Dedifferentiated amniotic fluid mesenchymal stem cell (primary cell): ENCODE data around the gene TMEM132A.
"Not testable (repeated sequence)": the region's sequence is repeated elsewhere in the genome, so short reads cannot be mapped to it uniquely, and the experiment has no call there.

Experiments used
- DNase-seq: peaks from one replicate; pipeline ENCODE4 v3.0.0-alpha.2; 2016; ENCODE audit errors: extremely low spot score

Gene TMEM132A

DNA sequence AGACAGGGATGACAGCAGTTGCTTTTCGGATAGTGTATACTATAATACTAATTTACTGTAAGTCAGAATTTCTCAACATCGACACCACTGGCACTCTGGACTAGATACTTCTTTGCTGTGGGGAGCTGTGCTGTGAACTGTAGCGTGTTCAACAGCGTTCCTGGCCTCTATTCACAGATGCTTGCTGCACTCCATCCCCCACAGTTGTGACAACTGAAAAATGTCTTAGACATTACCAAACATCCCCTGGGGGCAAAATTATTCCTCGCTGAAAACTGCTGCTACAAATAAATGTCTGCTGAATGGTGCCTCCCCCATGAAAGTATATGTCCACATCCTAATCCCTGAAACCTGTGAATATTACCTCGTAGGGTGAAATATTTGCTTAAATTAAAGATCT is 35.2 kb downstream of the TMEM132A start:
- DNase-seq: no peak

- DNase-seq: no peak
Observed at GRCh38 chr11:60960405-60960804, 36.1 kb downstream of the TMEM132A start.

GRCh38 chr11:60964801-60965200 is 40.5 kb downstream of the TMEM132A start:
- DNase-seq: no peak

- no peak for DNase-seq
Observed at GRCh38 chr11:60966890-60967289, 42.6 kb downstream of the TMEM132A start.

- DNase-seq: no peak
Observed at GRCh38 chr11:60968223-60968622, 44.0 kb downstream of the TMEM132A start.

DNA sequence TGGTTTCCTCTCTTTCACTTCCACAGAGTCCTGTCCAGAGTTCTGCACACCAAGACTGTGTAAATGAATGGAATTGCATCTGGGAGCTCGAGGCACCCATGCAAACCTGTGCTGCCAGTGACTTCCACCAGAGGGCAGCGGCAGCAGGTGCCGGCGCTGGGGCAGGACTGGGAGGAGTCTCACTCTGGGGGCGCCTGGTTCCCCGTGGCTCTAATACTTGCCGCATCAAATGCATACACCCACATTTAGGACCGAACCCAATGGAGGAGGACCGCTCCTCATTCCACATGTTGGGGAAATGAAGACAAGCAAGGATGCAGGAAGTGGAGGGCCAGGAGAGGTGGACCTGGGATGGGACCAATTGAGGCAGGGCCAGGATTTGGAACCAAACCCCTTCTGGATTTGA is 46.1 kb downstream of the TMEM132A start:
- no peak for DNase-seq

DNA sequence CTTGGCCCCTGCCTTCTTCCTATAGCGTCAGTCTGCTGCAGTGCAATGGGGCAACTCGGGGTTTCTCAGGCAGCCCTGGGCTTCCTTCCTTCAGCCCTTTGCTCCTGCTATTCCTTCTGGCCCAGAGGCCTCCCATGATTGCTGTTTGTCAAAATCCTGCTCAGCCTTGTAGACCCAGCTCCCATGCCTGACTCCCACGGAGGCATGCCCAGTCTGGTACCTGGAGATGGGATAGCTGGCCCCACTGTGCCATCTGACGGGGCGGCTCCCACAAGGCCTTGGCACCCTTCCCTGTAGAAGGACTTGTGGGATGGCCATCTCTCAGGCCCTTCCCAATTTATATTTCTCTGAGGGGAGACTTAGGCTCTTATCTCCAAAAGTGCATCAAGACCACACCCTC is 46.6 kb downstream of the TMEM132A start:
- no peak for DNase-seq

DNA sequence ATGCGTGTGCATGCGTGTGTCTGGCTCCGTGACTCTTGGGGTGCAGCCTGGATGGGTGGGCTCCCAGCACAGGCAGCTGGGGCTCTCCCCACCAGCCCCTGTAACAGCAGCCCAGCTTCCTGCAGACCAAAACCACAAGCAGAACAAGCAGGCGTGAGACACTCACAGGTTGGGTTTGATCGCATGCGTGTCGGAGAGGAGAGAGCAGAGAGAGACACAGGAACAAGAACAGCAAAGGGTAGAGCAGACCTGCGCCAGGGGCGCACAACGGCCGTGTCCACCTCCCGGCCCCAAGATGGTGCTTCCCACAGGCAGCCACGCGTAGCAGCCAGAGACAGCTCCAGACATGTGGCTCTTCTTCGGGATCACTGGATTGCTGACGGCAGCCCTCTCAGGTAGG is 47.3 kb downstream of the TMEM132A start, which contains the start of gene CD6:
CD6 (plus strand) TSS at position 161 of the 400 bp plus-strand sequence; CDS start at position 347, 186 bp downstream.
- DNase-seq: no peak

GRCh38 chr11:60972182-60973030 is 48.1 kb downstream of the TMEM132A start:
- no peak for DNase-seq

- DNase-seq: no peak
Observed at GRCh38 chr11:60973699-60974098, 49.4 kb downstream of the TMEM132A start.

DNA sequence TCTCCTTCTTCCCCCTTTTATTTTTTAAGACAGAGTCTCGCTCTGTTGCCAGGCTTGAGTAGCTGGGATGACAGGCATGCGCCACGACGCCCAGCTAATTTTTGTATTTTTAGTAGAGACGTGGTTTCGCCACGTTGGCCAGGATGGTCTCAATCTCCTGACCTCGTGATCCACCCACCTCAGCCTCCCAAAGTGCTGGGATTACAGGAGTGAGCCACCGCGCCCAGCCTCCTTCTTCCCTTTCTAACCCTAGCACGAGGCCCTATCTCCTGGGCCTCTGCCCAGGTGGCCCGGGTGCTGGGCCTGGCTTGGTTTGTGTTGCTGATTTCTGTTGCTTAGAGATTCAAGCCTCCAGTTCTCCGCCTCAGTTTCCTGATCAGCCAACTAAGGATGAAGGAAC is 50.1 kb downstream of the TMEM132A start:
- not testable (repeated sequence) for DNase-seq

DNA sequence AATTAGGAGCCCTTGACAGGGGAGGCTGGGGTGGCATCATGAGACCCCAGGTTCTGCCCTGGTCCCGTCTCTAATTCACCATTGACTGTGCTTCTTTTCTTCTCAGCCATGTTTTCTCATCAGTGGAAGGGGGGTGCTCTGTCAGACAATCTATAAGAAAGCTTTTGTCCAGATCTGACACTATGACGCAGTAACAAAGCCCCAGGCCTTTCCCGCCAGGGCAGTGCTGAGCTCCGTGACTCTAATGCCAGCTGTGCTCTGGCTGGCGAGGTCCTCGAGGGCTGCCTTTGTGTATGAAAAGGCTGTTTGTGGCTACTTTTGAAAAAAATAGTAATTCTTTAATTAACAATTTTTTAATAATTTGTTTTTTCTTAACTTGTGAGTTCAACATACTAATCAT is 50.5 kb downstream of the TMEM132A start:
- no peak for DNase-seq

GRCh38 chr11:60977224-60977623 is 53.0 kb downstream of the TMEM132A start:
- DNase-seq: no peak

- DNase-seq: no peak
Observed at GRCh38 chr11:60977836-60978235, 53.6 kb downstream of the TMEM132A start.

DNA sequence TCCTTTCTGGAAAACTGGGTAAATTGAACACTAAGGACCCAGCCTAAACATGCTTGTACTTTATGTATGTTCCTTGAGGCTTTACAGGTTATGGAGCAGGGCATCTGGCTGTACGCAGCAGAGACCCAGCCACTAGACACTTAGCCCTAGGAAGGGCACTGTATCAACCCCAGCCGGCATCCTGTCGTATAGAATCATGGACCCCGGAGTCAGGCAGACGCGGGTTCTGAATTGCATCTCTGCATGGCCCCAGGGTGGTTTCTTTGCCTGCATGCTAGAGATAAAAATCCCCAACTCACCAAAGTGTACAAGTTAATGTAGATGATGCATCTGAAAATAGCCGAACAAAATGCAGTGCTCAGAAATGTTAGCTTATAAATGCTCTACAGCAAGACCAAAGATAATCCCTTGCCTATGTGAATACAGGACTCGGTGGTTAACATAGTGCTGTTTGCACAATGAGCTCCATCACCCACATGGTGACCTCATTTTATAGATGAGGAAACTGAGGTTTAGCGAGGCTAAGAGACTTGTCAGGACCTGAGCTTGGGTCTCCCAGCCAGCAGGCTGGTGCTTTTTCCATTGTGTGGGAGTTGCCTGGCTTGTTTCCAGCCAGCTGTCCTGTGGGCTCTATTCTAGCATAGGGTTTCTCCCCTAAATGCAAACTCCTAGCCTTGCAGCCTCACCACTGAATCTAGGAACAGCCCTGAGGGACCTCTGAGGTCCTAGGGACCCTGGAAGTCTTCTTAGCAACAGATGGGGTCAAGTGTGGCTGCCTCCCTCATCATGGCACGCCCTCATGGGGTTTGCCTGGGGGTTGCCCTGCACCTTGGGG is 54.5 kb downstream of the TMEM132A start:
- DNase-seq: no peak

DNA sequence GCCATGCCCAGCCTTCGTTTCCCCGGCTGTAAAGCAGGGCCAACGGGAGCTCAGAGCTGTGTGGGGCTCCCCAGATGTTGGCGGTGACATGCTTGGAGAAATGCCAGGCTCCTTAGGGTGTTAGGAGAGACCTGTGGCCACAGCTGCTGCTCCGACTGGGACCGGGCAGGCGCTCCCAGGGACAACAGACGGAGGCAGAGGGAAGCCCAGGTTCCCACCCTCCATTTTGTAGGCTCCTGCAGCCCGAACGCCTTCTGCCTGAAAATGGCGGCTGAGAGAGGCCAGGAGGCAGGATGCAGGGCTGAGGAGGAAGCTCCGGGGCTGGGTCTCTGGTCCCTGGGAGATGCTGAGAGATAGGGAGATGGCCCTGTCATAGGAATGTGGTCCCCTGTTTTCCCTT is 57.3 kb downstream of the TMEM132A start:
- no peak for DNase-seq

GRCh38 chr11:60982184-60982583 is 57.9 kb downstream of the TMEM132A start:
- no peak for DNase-seq

GRCh38 chr11:60984149-60984548 is 59.9 kb downstream of the TMEM132A start:
- DNase-seq: no peak

DNA sequence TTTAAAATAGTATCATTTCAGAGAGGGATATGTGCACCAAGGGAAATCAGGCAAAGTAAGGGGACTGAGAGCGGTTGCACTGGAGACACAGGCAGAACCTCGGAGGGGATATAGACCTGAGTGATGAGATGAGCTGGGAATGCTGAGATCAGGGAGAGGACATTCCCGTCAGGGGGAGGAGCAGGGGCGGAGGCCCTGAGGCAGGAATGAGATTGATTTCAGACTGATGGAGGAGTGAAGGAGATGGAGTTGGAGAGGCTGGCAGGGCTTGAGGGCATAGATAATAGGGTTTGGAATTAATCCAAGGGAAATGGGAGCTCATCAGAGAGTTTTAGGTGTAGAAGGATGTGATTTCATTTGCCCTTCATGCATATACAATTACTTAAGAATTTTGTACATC is 60.4 kb downstream of the TMEM132A start:
- DNase-seq: no peak

DNA sequence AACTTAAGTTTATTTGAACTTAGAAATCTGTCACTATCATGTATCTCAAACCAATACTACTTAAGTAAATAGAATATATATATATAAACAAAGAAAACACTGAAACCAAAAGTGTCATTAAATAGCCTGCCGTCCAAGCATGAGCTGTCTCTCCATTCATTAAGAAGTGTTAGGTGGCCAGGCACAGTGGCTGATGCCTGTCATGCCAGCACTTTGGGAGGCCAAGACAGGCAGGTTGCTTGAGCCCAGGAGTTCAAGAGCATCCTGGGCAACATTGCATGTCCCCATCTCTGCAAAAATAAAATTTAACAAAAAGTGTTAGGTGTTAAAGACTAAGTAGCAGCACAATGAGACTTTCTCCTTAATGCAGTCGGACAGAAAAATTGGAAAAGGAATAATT is 61.2 kb downstream of the TMEM132A start:
- no peak for DNase-seq

DNA sequence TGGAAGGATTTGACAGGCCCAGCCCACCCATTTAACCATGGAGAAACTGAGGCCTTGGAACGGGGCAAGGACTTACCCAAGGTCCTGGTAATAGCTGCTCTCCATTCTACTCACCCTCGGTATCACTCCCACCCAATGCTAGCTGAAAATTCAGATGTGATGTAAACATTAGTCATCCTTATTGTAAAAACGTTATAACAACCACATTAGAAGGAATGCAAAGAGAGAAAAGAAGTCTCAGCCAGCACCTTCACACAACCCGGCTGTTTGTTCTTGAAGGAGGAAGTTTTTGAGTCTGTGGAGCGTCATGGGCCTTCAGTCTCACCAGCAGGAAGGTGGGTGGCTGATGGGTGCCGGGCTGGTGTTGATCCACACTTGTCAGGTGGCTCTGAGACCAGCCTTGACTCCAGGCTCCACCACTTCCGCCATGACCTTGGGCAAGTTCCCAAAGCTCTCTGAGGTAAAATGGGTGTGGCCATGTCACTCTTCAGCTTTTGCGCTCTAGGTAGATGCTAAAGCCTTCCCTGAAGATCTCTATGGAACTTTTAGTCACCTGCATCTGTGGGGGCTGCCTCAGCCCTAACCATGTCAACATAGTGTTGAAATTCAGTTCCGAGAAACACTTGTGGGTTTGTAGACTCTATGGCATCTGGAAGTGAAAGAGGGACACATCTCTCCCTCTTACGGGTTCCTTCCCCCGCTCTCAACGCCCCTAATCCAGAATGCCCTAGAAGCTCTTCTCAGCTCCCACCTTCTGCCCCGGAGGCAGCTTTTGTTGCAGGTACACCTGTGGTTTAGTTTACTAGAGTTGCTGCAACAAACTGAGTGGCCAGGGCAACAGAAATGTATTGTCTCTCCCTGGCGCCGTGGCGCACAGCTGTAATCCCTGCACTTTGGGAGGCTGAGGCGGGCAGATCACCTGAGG is 62.0 kb downstream of the TMEM132A start:
- no peak for DNase-seq
